Globus pallidus (tissue), 1 donor: Measurements from ENCODE around the gene TRIM7.
"Not testable (repeated sequence)": the region's sequence is repeated elsewhere in the genome, so short reads cannot be mapped to it uniquely, and the experiment has no call there.

ENCODE experiments used
- DNase-seq: peaks from one replicate; pipeline ENCODE4 v3.0.0-alpha.2; 2015; ENCODE audit warnings: low spot score

Gene TRIM7

GRCh38 chr5:181212934-181213333 is 7.9 kb upstream of the TRIM7 start:
- DNase-seq, result no peak

GRCh38 chr5:181212080-181212479 is 7.1 kb upstream of the TRIM7 start:
- DNase-seq, result no peak

- no peak for DNase-seq
Observed at GRCh38 chr5:181211208-181211607, 6.2 kb upstream of the TRIM7 start.

GRCh38 chr5:181210698-181211097 is 5.7 kb upstream of the TRIM7 start:
- DNase-seq, result not testable (repeated sequence)

GRCh38 chr5:181210148-181210547 is 5.2 kb upstream of the TRIM7 start:
- not testable (repeated sequence) for DNase-seq

GRCh38 chr5:181209006-181209405 is 4.0 kb upstream of the TRIM7 start:
- not testable (repeated sequence) for DNase-seq

GRCh38 chr5:181207960-181208253 is 2.9 kb upstream of the TRIM7 start:
- DNase-seq, result no peak

- DNase-seq, result peak; percentile 68
Observed at GRCh38 chr5:181207214-181207959, 2.4 kb upstream of the TRIM7 start.

- DNase-seq, result no peak
Observed at GRCh38 chr5:181205761-181206649, 1.0 kb upstream of the TRIM7 start.

- DNase-seq, result no peak
Observed at GRCh38 chr5:181204113-181204825, 727 bp downstream of the TRIM7 start.

- DNase-seq, result no peak
Observed at GRCh38 chr5:181203777-181204112, 1.3 kb downstream of the TRIM7 start.

- DNase-seq, result no peak
Observed at GRCh38 chr5:181203093-181203711, 1.8 kb downstream of the TRIM7 start.

GRCh38 chr5:181200816-181201215 is 4.2 kb downstream of the TRIM7 start:
- DNase-seq, result no peak

- DNase-seq, result no peak
Observed at GRCh38 chr5:181199881-181200638, 4.9 kb downstream of the TRIM7 start.

- no peak for DNase-seq
Observed at GRCh38 chr5:181198905-181199519, 6.0 kb downstream of the TRIM7 start.

- DNase-seq, result no peak
Observed at GRCh38 chr5:181198106-181198685, 6.8 kb downstream of the TRIM7 start.

- no peak for DNase-seq
Observed at GRCh38 chr5:181197326-181197951, 7.6 kb downstream of the TRIM7 start.

- DNase-seq, result no peak
Observed at GRCh38 chr5:181195249-181195761, 9.7 kb downstream of the TRIM7 start.

- no peak for DNase-seq
Observed at GRCh38 chr5:181194489-181195248, 10.3 kb downstream of the TRIM7 start.
